ENCODE data around the gene WDR54. TPM values are rescaled to one million over a fixed set of nuclear protein-coding genes. Genes with fewer than 3 reads are reported as not detected.
A peak's percentile ranks its signal among the peaks of the same experiment; 100 is the strongest.

Gene WDR54
- total and polyA plus RNA-seq, 4 donors = 15.4 to 42.3 (median 32.0) TPM

- Histone ChIP-seq H3K27ac (ENCODE audit: low read depth in 1 of 2, low read length in 1 of 2) (no peak overlapping the region), H3K27me3 (ENCODE audit: control insufficient read depth in 3 of 3, insufficient read depth in 3 of 3, low read length in 2 of 3) (no peaks in the 10 kb centered on the region), H3K9me3 (ENCODE audit: control insufficient read depth in 4 of 4, insufficient read depth in 3 of 4, low read length in 3 of 4) (no peaks in the 10 kb centered on the region), H3K4me3 (no peak overlapping the region), H3K36me3 (ENCODE audit: control insufficient read depth in 4 of 4, insufficient read depth in 4 of 4, low read length in 4 of 4) (peaks cover 0 to 8% (median 4%) of the 10 kb centered on the region in 4 donors), H3K4me1 (ENCODE audit: control insufficient read depth in 5 of 5, insufficient read depth in 5 of 5, low read length in 5 of 5) (peaks cover 0 to 50% (median 18%) of the 10 kb centered on the region in 5 donors), H3K9ac (ENCODE audit: insufficient read depth in 1 of 2, low read length in 2 of 2) (no peak overlapping the region)
- TF ChIP-seq CTCF (IDR thresholded peaks at IDR 0.05; ENCODE audit: control extremely low read depth, extremely low read depth) = no peak
- WGBS, 2 donors = 75 to 79% methylated on average over 6 of the region's 6 CpGs
- no peak for DNase-seq
- no peak for ATAC-seq (ENCODE audit: insufficient read depth, low FRiP score)
Measured at GRCh38 chr2:74436848-74437695, 15.5 kb downstream of the WDR54 start.

- Histone ChIP-seq H3K27me3 (ENCODE audit: control insufficient read depth in 3 of 3, insufficient read depth in 3 of 3, low read length in 2 of 3) (no peaks in the 10 kb centered on the region), H3K4me3 (no peak overlapping the region), H3K9me3 (ENCODE audit: control insufficient read depth in 4 of 4, insufficient read depth in 3 of 4, low read length in 3 of 4) (no peaks in the 10 kb centered on the region), H3K27ac (ENCODE audit: low read depth in 1 of 2, low read length in 1 of 2) (no peak overlapping the region), H3K4me1 (ENCODE audit: control insufficient read depth in 5 of 5, insufficient read depth in 5 of 5, low read length in 5 of 5) (peaks cover 0 to 50% (median 18%) of the 10 kb centered on the region in 5 donors), H3K36me3 (ENCODE audit: control insufficient read depth in 4 of 4, insufficient read depth in 4 of 4, low read length in 4 of 4) (peaks cover 0 to 3% (median 1%) of the 10 kb centered on the region in 4 donors), H3K9ac (ENCODE audit: insufficient read depth in 1 of 2, low read length in 2 of 2) (peak overlapping the region in 1 of 2 donors; percentile 54)
- WGBS, 2 donors = 97 to 100% methylated on average over 1 of the region's 1 CpG
- ATAC-seq (ENCODE audit: insufficient read depth, low FRiP score) (no peak), DNase-seq (no peak)
- TF ChIP-seq CTCF (IDR thresholded peaks at IDR 0.05; ENCODE audit: control extremely low read depth, extremely low read depth) = no peak
Measured at GRCh38 chr2:74438248-74438647, 16.7 kb downstream of the WDR54 start.

GRCh38 chr2:74439373-74439772 lies 17.8 kb downstream of the WDR54 start:
- WGBS, 2 donors = 35 to 41% methylated on average over 3 of the region's 3 CpGs
- DNase-seq = no peak

More at GRCh38 chr2:74439373-74439772, 17.8 kb downstream of the WDR54 start:
- Histone ChIP-seq H3K9ac (ENCODE audit: insufficient read depth in 1 of 2, low read length in 2 of 2) (peak overlapping the region; percentile 55 to 69), H3K27me3 (ENCODE audit: control insufficient read depth in 3 of 3, insufficient read depth in 3 of 3, low read length in 2 of 3) (no peaks in the 10 kb centered on the region), H3K36me3 (ENCODE audit: control insufficient read depth in 4 of 4, insufficient read depth in 4 of 4, low read length in 4 of 4) (peaks cover 0 to 3% (median 0%) of the 10 kb centered on the region in 4 donors), H3K4me3 (no peak overlapping the region), H3K9me3 (ENCODE audit: control insufficient read depth in 4 of 4, insufficient read depth in 3 of 4, low read length in 3 of 4) (no peaks in the 10 kb centered on the region), H3K27ac (ENCODE audit: low read depth in 1 of 2, low read length in 1 of 2) (peak overlapping the region in 1 of 2 donors; percentile 66), H3K4me1 (ENCODE audit: control insufficient read depth in 5 of 5, insufficient read depth in 5 of 5, low read length in 5 of 5) (peaks cover 0 to 57% (median 21%) of the 10 kb centered on the region in 5 donors)
- ATAC-seq (ENCODE audit: insufficient read depth, low FRiP score) = no peak
- TF ChIP-seq CTCF (IDR thresholded peaks at IDR 0.05; ENCODE audit: control extremely low read depth, extremely low read depth) = no peak
